ENCODE measurements around the gene CWF19L1. TPM values are rescaled to one million over a fixed set of nuclear protein-coding genes. Genes with fewer than 3 reads are reported as not detected.

The CWF19L1 gene
- total RNA-seq, 1 donor from 2014 or later: 18.1 TPM

- intact Hi-C loops (cut with DNase I): no loop called here
- H3K4me3 ChIP-seq: peak within 1 kb of the TSS; percentile 92
- no peaks in the 10 kb centered on the region for H3K27me3 ChIP-seq (ENCODE audit: low read depth)
- H3K4me1 ChIP-seq: peaks cover 27% of the 10 kb centered on the region
- H3K36me3 ChIP-seq: peaks cover 28% of the 10 kb centered on the region
- TF ChIP-seq CTCF (IDR thresholded peaks at IDR 0.05): no peak
- no peaks in the 10 kb centered on the region for H3K9me3 ChIP-seq
- peak within 1 kb of the TSS; percentile 88 for H3K27ac ChIP-seq
- DNase-seq: peak; percentile 95
- ATAC-seq: peak; percentile 99
Measured at GRCh38 chr10:100185364-100186252, 81.8 kb downstream of the CWF19L1 start, which contains the start of gene ERLIN1. Gene ERLIN1, minus strand, starts transcription at chr10:100186029. Its CDS starts 403 bp downstream, at chr10:100185626.

GRCh38 chr10:100184840-100185239, 82.6 kb downstream of the CWF19L1 start:
- DNase-seq: no peak
- peaks cover 27% of the 10 kb centered on the region for H3K4me1 ChIP-seq
- intact Hi-C loops (cut with DNase I): no loop called here

GRCh38 chr10:100184426-100184825, 83.0 kb downstream of the CWF19L1 start:
- peaks cover 31% of the 10 kb centered on the region for H3K4me1 ChIP-seq
- no peak for TF ChIP-seq CTCF (IDR thresholded peaks at IDR 0.05)
- no peak for ATAC-seq
- no peaks in the 10 kb centered on the region for H3K27me3 ChIP-seq (ENCODE audit: low read depth)
- H3K4me3 ChIP-seq: peak overlapping the region; percentile 92
- peaks cover 18% of the 10 kb centered on the region for H3K36me3 ChIP-seq
- intact Hi-C loops (cut with DNase I): no loop called here
- no peak for DNase-seq
- peak overlapping the region; percentile 88 for H3K27ac ChIP-seq
- H3K9me3 ChIP-seq: no peaks in the 10 kb centered on the region

More at GRCh38 chr10:100184840-100185239, 82.6 kb downstream of the CWF19L1 start:
- H3K4me3 ChIP-seq: peak overlapping the region; percentile 92
- ATAC-seq: no peak
- H3K27me3 ChIP-seq (ENCODE audit: low read depth): no peaks in the 10 kb centered on the region
- H3K36me3 ChIP-seq: peaks cover 20% of the 10 kb centered on the region
- no peak for TF ChIP-seq CTCF (IDR thresholded peaks at IDR 0.05)
- H3K9me3 ChIP-seq: no peaks in the 10 kb centered on the region
- H3K27ac ChIP-seq: peak overlapping the region; percentile 88

- TF ChIP-seq CTCF (IDR thresholded peaks at IDR 0.05): no peak
- Histone ChIP-seq H3K36me3 (peaks cover 18% of the 10 kb centered on the region), H3K9me3 (no peaks in the 10 kb centered on the region), H3K4me1 (peaks cover 34% of the 10 kb centered on the region), H3K27me3 (ENCODE audit: low read depth) (no peaks in the 10 kb centered on the region), H3K27ac (no peak overlapping the region), H3K4me3 (no peak overlapping the region)
- DNase-seq (no peak), ATAC-seq (peak in 1 of 2 donors; percentile 8)
- intact Hi-C loops (cut with DNase I): no loop called here
Measured at GRCh38 chr10:100183481-100183880, 84.0 kb downstream of the CWF19L1 start.

- ATAC-seq (no peak), DNase-seq (no peak)
- no peak overlapping the region for H3K27ac ChIP-seq
- no peaks in the 10 kb centered on the region for H3K27me3 ChIP-seq (ENCODE audit: low read depth)
- no peak overlapping the region for H3K4me3 ChIP-seq
- peaks cover 34% of the 10 kb centered on the region for H3K4me1 ChIP-seq
- H3K9me3 ChIP-seq: no peaks in the 10 kb centered on the region
- TF ChIP-seq CTCF (IDR thresholded peaks at IDR 0.05): no peak
- peaks cover 24% of the 10 kb centered on the region for H3K36me3 ChIP-seq
- intact Hi-C loops (cut with DNase I): no loop called here
Measured at GRCh38 chr10:100182908-100183307, 84.5 kb downstream of the CWF19L1 start.

Other genes starting within 250 kb of the CWF19L1 start
- not detected for gene CPN1, start 185.8 kb downstream of the CWF19L1 start, total RNA-seq
- 31.9 TPM for gene ERLIN1, start 81.6 kb downstream of the CWF19L1 start, total RNA-seq
- 20.0 TPM for gene CHUK, start 38.0 kb downstream of the CWF19L1 start, total RNA-seq
- 45.4 TPM for gene BLOC1S2, start 19.0 kb upstream of the CWF19L1 start, total RNA-seq
- gene PKD2L1, start 62.6 kb upstream of the CWF19L1 start, total RNA-seq: 3.4 TPM
- gene SCD, start 79.6 kb upstream of the CWF19L1 start, total RNA-seq: 327 TPM
- gene WNT8B, start 195.4 kb upstream of the CWF19L1 start, total RNA-seq: 0.18 TPM